Activated naive CD4-positive, alpha-beta T cell treated with anti-CD3 and anti-CD28 coated beads, Interleukin-2, amount 10 ng/mL, durations not matched to agents 7 days and 5 days (primary cell): ENCODE data around the gene PARP8.
"Not testable (repeated sequence)": the region's sequence is repeated elsewhere in the genome, so short reads cannot be mapped to it uniquely, and the experiment has no call there.

ENCODE experiments used
- CTCF ChIA-PET: fragments of 350-600 bp; sonication (Branson Sonifier 250); formaldehyde crosslinking; loops from one replicate; lab custom pipeline; 2021; ENCODE audit warnings: antibody characterized with exemption; lab: Charles Lee
- DNase-seq: peaks from one replicate; pipeline ENCODE4 v3.0.0-alpha.2; 2020
- H3K27ac Mint-ChIP-seq: one replicate; pipeline ENCODE4 v1.8.0; 2021; ENCODE audit warnings: mild to moderate bottlenecking, moderate library complexity, mixed read lengths
- H3K27me3 Mint-ChIP-seq: one replicate; pipeline ENCODE4 v1.8.0; 2021; ENCODE audit warnings: mild to moderate bottlenecking, mixed read lengths
- H3K36me3 Mint-ChIP-seq: one replicate; pipeline ENCODE4 v1.8.0; 2021; ENCODE audit warnings: mixed read lengths
- H3K4me1 Mint-ChIP-seq: one replicate; pipeline ENCODE4 v1.8.0; 2021; ENCODE audit warnings: mixed read lengths
- H3K4me3 Mint-ChIP-seq: one replicate; pipeline ENCODE4 v1.8.0; 2021; ENCODE audit warnings: mild to moderate bottlenecking, moderate library complexity, mixed read lengths
- H3K9me3 Mint-ChIP-seq: one replicate; pipeline ENCODE4 v1.8.0; 2021; ENCODE audit warnings: mixed read lengths

PARP8 gene, protein sequence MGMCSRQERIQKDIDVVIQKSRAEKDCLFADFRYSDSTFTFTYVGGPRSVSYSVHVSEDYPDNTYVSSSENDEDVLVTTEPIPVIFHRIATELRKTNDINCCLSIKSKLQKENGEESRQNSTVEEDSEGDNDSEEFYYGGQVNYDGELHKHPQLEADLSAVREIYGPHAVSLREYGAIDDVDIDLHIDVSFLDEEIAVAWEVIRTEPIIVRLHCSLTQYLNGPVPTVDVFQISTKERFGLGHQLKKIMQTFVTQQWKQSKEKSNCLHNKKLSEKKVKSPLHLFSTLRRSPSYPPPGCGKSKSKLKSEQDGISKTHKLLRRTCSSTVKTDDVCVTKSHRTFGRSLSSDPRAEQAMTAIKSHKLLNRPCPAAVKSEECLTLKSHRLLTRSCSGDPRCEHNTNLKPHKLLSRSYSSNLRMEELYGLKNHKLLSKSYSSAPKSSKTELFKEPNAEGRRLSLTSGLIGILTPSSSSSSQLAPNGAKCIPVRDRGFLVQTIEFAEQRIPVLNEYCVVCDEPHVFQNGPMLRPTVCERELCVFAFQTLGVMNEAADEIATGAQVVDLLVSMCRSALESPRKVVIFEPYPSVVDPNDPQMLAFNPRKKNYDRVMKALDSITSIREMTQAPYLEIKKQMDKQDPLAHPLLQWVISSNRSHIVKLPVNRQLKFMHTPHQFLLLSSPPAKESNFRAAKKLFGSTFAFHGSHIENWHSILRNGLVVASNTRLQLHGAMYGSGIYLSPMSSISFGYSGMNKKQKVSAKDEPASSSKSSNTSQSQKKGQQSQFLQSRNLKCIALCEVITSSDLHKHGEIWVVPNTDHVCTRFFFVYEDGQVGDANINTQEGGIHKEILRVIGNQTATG

GRCh38 chr5:50666261-50667022 lies at the start of gene PARP8:
TSS of gene PARP8 (plus strand) at chr5:50666637. CDS start at chr5:50667096, 459 bp downstream.
- peak within 1 kb of the TSS; percentile 88 for H3K4me3 Mint-ChIP-seq
- no peaks in the 10 kb centered on the region for H3K9me3 Mint-ChIP-seq
- H3K4me1 Mint-ChIP-seq, result peaks cover 48% of the 10 kb centered on the region
- peak within 1 kb of the TSS; percentile 98 for H3K27ac Mint-ChIP-seq
- H3K27me3 Mint-ChIP-seq, result no peaks in the 10 kb centered on the region
- peaks cover 20% of the 10 kb centered on the region for H3K36me3 Mint-ChIP-seq
- DNase-seq, result peak; percentile 61
- CTCF ChIA-PET, result interaction anchor here (1.3 kb wide), 1 partner anchor 75 kb away, joined by 4 read pairs; no protein-coding TSS in a partner anchor

DNA sequence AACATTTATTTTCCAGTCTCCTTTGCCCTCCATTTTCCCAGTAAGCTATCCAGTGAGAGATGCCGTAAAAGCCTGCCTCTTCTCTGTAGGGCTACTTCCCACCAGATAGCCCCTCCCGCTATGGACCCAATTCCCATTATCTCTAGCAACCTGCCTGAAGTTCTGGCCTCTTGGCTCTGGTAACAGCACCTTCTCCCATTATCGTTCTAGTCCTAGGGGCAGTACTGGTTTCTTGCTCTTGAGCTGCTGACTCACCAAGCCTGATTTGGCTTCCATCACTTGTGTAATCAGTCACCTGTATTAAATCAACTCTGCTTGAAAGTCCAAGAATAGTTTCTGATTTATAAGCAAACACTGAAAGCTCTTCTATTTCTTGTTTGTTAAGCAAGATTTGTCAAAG lies 42.8 kb upstream of the PARP8 start:
- Mint-ChIP-seq H3K36me3 (peaks cover 5% of the 10 kb centered on the region), H3K27ac (no peak overlapping the region), H3K27me3 (peaks cover 15% of the 10 kb centered on the region), H3K4me3 (no peak overlapping the region), H3K9me3 (peaks cover 8% of the 10 kb centered on the region), H3K4me1 (no peaks in the 10 kb centered on the region)
- CTCF ChIA-PET, result no interaction called here
- DNase-seq, result no peak

GRCh38 chr5:50634866-50635265 lies 31.6 kb upstream of the PARP8 start:
- Mint-ChIP-seq H3K27ac (peak overlapping the region; percentile 89), H3K36me3 (peaks cover 24% of the 10 kb centered on the region), H3K4me1 (peaks cover 54% of the 10 kb centered on the region), H3K9me3 (peaks cover 19% of the 10 kb centered on the region)
- H3K4me3 Mint-ChIP-seq, H3K27me3 Mint-ChIP-seq: not testable (repeated sequence)
- DNase-seq, result peak; percentile 71
- CTCF ChIA-PET, result interaction anchor here (0.6 to 1.3 kb wide), 2 partner anchors 108 to 1031 kb away, joined by 3 to 4 read pairs; no protein-coding TSS in a partner anchor

DNA sequence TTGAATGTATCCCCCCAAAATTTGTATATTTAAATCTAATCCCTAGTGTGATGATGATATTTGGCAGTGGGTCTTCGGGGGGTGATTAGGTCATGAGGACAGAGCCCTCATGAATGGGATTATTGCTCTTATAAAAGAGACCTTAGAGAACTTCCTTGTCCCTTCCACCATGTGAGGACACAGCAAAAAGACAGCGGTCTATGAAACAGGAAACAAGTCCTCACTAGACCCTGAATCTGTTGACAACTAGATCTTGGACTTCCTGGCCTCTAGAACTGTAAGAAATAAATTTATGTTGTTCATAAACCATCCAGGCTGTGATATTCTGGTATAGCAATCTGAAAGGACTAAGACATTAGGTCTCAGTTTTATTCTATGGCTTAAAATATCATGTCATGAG lies 28.9 kb upstream of the PARP8 start:
- H3K9me3 Mint-ChIP-seq, H3K4me3 Mint-ChIP-seq, CTCF ChIA-PET, H3K27me3 Mint-ChIP-seq, DNase-seq, H3K27ac Mint-ChIP-seq: not testable (repeated sequence)
- H3K4me1 Mint-ChIP-seq, result peaks cover 51% of the 10 kb centered on the region
- peaks cover 12% of the 10 kb centered on the region for H3K36me3 Mint-ChIP-seq

GRCh38 chr5:50646591-50646990 lies 19.8 kb upstream of the PARP8 start:
- H3K36me3 Mint-ChIP-seq, result peaks cover 1% of the 10 kb centered on the region
- H3K4me1 Mint-ChIP-seq, result peaks cover 10% of the 10 kb centered on the region
- DNase-seq, result no peak
- H3K27ac Mint-ChIP-seq, result no peak overlapping the region
- no peaks in the 10 kb centered on the region for H3K9me3 Mint-ChIP-seq
- CTCF ChIA-PET, result no interaction called here
- H3K27me3 Mint-ChIP-seq, result peaks cover 3% of the 10 kb centered on the region
- H3K4me3 Mint-ChIP-seq, result no peak overlapping the region

GRCh38 chr5:50647726-50648125 lies 18.7 kb upstream of the PARP8 start:
- Mint-ChIP-seq H3K27ac (no peak overlapping the region), H3K27me3 (peaks cover 3% of the 10 kb centered on the region), H3K9me3 (no peaks in the 10 kb centered on the region), H3K36me3 (no peaks in the 10 kb centered on the region), H3K4me3 (no peak overlapping the region), H3K4me1 (peaks cover 6% of the 10 kb centered on the region)
- CTCF ChIA-PET, result no interaction called here
- no peak for DNase-seq

- CTCF ChIA-PET, result no interaction called here
- Mint-ChIP-seq H3K27ac (no peak overlapping the region), H3K4me1 (peaks cover 14% of the 10 kb centered on the region), H3K4me3 (no peak overlapping the region), H3K27me3 (peaks cover 10% of the 10 kb centered on the region), H3K9me3 (no peaks in the 10 kb centered on the region), H3K36me3 (no peaks in the 10 kb centered on the region)
- no peak for DNase-seq
These were observed 12.5 kb upstream of the PARP8 start for GRCh38 chr5:50653946-50654345.

DNA sequence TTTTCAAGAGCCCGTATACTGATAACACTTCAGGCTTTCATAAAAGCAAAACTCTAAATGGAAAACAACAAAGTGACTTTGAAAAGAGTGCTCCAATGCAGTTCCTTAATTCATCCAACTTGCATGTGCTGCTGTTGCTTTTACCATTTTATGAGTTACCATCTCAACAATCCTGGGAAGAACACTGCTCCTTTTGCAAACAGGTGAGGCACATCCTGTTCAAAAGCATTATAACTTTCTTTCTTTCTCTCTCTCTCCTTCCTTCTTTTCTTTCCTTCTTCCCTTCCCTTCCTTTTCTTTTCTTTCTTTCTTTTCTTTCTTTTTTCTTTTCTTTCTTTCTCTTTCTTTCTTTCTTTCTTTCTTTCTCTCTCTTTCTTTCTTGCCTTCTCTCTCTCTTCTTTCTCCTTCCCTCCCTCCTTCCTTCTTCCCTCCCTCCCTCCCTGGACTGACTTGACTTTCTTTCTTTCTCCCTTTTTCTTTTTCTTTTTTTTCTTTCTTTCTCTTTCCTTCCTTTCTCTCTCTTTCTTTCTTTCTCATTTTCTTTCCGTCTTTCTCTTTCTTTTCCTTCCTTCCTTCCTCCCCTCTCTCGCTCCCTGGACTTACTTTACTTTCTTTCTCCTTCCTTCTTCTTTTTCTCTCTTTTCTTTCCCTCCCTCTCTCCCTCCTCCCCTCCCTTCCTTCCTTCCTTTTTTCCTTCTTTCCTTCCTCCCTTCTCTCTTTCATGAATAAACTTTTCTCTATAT lies 11.2 kb upstream of the PARP8 start:
- H3K27me3 Mint-ChIP-seq, result peaks cover 7% of the 10 kb centered on the region
- H3K27ac Mint-ChIP-seq, result no peak overlapping the region
- peaks cover 14% of the 10 kb centered on the region for H3K4me1 Mint-ChIP-seq
- CTCF ChIA-PET, result no interaction called here
- no peak overlapping the region for H3K4me3 Mint-ChIP-seq
- no peak for DNase-seq
- peaks cover under 1% of the 10 kb centered on the region for H3K9me3 Mint-ChIP-seq
- H3K36me3 Mint-ChIP-seq, result peaks cover under 1% of the 10 kb centered on the region

DNA sequence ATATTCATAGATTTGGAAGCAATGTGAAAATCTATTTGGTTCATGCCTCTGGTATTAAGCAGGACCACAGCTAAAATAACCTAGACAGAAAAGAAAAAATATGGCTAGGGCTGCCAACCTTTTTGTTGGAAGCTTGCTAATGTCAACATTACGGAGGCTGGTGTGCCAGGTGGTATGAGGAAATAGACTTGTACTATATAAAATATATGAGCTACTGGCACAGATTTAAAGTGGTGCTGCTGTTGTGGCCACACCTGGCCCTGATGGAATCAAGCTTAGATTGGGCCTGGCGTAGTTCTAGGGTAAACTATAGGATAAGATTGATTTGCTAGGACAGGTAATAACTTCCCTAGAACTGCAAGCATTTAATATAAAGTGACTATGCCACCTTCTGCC lies 10.6 kb upstream of the PARP8 start:
- CTCF ChIA-PET, result no interaction called here
- H3K4me3 Mint-ChIP-seq, result no peak overlapping the region

GRCh38 chr5:50657044-50657443 lies 9.4 kb upstream of the PARP8 start:
- Mint-ChIP-seq H3K27ac (no peak overlapping the region), H3K4me1 (peaks cover 14% of the 10 kb centered on the region), H3K9me3 (peaks cover 2% of the 10 kb centered on the region), H3K27me3 (peaks cover 7% of the 10 kb centered on the region), H3K36me3 (peaks cover 2% of the 10 kb centered on the region), H3K4me3 (no peak overlapping the region)
- DNase-seq, result no peak
- CTCF ChIA-PET, result no interaction called here

More for the DNA sequence above, 10.6 kb upstream of the PARP8 start:
- Mint-ChIP-seq H3K36me3 (peaks cover 2% of the 10 kb centered on the region), H3K4me1 (peaks cover 14% of the 10 kb centered on the region), H3K9me3 (peaks cover 2% of the 10 kb centered on the region), H3K27me3 (peaks cover 7% of the 10 kb centered on the region), H3K27ac (no peak overlapping the region)
- no peak for DNase-seq

GRCh38 chr5:50658246-50658645 lies 8.2 kb upstream of the PARP8 start:
- no peak for DNase-seq
- CTCF ChIA-PET, result no interaction called here
- peaks cover 7% of the 10 kb centered on the region for H3K27me3 Mint-ChIP-seq
- peaks cover 2% of the 10 kb centered on the region for H3K36me3 Mint-ChIP-seq
- H3K9me3 Mint-ChIP-seq, result peaks cover 2% of the 10 kb centered on the region
- peaks cover 14% of the 10 kb centered on the region for H3K4me1 Mint-ChIP-seq
- H3K4me3 Mint-ChIP-seq, result no peak overlapping the region
- no peak overlapping the region for H3K27ac Mint-ChIP-seq

- H3K27ac Mint-ChIP-seq, result no peak overlapping the region
- no peaks in the 10 kb centered on the region for H3K27me3 Mint-ChIP-seq
- CTCF ChIA-PET, result no interaction called here
- peaks cover 2% of the 10 kb centered on the region for H3K9me3 Mint-ChIP-seq
- H3K36me3 Mint-ChIP-seq, result peaks cover 12% of the 10 kb centered on the region
- H3K4me3 Mint-ChIP-seq, result no peak overlapping the region
- peaks cover 25% of the 10 kb centered on the region for H3K4me1 Mint-ChIP-seq
- DNase-seq, result no peak
These were observed 2.8 kb upstream of the PARP8 start for GRCh38 chr5:50663636-50664035.

DNA sequence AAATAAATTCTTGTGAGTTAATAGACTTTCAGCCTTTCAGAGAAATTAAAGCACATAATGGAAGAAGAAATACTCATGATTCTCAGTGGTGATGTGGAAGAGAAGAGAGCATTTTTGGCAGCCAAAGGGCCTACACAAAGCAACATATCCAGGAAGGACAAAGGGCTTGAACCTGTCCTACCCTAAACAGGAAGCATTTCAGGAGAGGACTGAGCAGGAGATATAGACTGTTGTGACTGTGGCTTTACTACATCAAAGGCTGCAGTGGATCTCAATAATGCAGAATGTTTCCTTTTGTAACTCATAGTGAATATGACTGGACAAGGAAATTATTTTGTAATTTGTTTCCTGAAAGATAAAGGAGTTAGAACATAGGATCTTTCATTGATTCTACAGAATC lies 1.3 kb upstream of the PARP8 start:
- Mint-ChIP-seq H3K36me3 (peaks cover 15% of the 10 kb centered on the region), H3K9me3 (peaks cover 2% of the 10 kb centered on the region), H3K27ac (peak overlapping the region; percentile 96), H3K4me3 (peak overlapping the region; percentile 88), H3K27me3 (no peaks in the 10 kb centered on the region), H3K4me1 (peaks cover 39% of the 10 kb centered on the region)
- no peak for DNase-seq
- CTCF ChIA-PET, result no interaction called here
